H1 (cell line): ENCODE measurements around the gene GTF2IRD1. TPM values are rescaled to one million over a fixed set of nuclear protein-coding genes. Genes with fewer than 3 reads are reported as not detected.
A peak's percentile ranks its signal among the peaks of the same experiment; 100 is the strongest.

Experiments
- CTCF ChIA-PET: fragments of 300-600 bp; sonication (Branson Sonifier 250); formaldehyde crosslinking; loops from one replicate; lab custom pipeline; 2021; ENCODE audit not compliant: partially characterized antibody; lab: Charles Lee
- POLR2A ChIA-PET: fragments of 300-600 bp; sonication (Branson Sonifier 250); formaldehyde crosslinking; loops from one replicate; lab custom pipeline; 2021; ENCODE audit warnings: inconsistent platforms; ENCODE audit not compliant: partially characterized antibody; lab: Charles Lee
- DNase-seq, 2 experiments: peaks; one replicate each; pipeline versions ENCODE4 v3.0.0 to v3.0.0-alpha.2; 2010 to 2022; ENCODE audit warnings: low spot score in 2 of 2, low read depth in 1 of 2, mixed read lengths in 1 of 2
- FAIRE-seq: peaks from 2 replicates; lab custom pipeline; 2011; peaks lifted over from hg19 to GRCh38; lab: Jason Lieb, UNC
- H2AFZ ChIP-seq: 2 replicates; pipeline ENCODE4 v1.8.1; 2012; ENCODE audit warnings: low read length, inconsistent platforms
- H2AK5ac ChIP-seq: 2 replicates; pipeline ENCODE4 v1.6.1; 2013; ENCODE audit warnings: low read depth, low read length
- H2BK120ac ChIP-seq: replicated peaks from 2 replicates; pipeline ENCODE3; 2013; ENCODE audit warnings: low read depth, low read length, inconsistent platforms
- H2BK12ac ChIP-seq: 2 replicates; pipeline ENCODE4 v1.6.1; 2013; ENCODE audit warnings: low read depth, low read length
- H2BK15ac ChIP-seq: 2 replicates; pipeline ENCODE4 v1.6.1; 2013; ENCODE audit warnings: low read length
- H2BK20ac ChIP-seq: 2 replicates; pipeline ENCODE4 v1.6.1; 2013; ENCODE audit warnings: low read length
- H2BK5ac ChIP-seq: 2 replicates; pipeline ENCODE4 v1.6.1; 2013; ENCODE audit warnings: low read depth, low read length
- H3K14ac ChIP-seq: 2 replicates; pipeline ENCODE4 v1.6.1; 2013; ENCODE audit warnings: inconsistent platforms; ENCODE audit not compliant: insufficient read length
- H3K18ac ChIP-seq: 2 replicates; pipeline ENCODE4 v1.6.1; 2013; ENCODE audit warnings: low read length; ENCODE audit errors: extremely low read depth
- H3K23ac ChIP-seq: 2 replicates; pipeline ENCODE4 v1.6.1; 2013; ENCODE audit warnings: inconsistent platforms; ENCODE audit not compliant: insufficient read length
- H3K23me2 ChIP-seq: 2 replicates; pipeline ENCODE4 v1.6.1; 2013; ENCODE audit warnings: low read depth, low read length
- H3K27ac ChIP-seq: 2 replicates; pipeline ENCODE4 v1.6.1; 2011; ENCODE audit warnings: low read depth, low read length, inconsistent platforms
- H3K27me3 ChIP-seq, 4 experiments: replicated peaks in 1 of 4; 1 replicate in 1 of 4; 2 replicates in 3 of 4; pipeline versions ENCODE4 v1.6.1 to v1.8.1; 2011 to 2013; ENCODE audit warnings: low read length in 3 of 4, mild to moderate bottlenecking in 3 of 4, inconsistent platforms in 2 of 4, mixed read lengths in 2 of 4, moderate library complexity in 1 of 4; ENCODE audit not compliant: control insufficient read depth in 3 of 4, insufficient read depth in 3 of 4; ENCODE audit errors: extremely low read depth in 1 of 4
- H3K36me3 ChIP-seq, 4 experiments: 2 replicates each; pipeline versions ENCODE4 v1.6.1 to v1.8.1; 2011 to 2013; ENCODE audit warnings: mild to moderate bottlenecking in 4 of 4, low read length in 3 of 4, moderate library complexity in 2 of 4, control low read depth in 1 of 4, inconsistent platforms in 1 of 4; ENCODE audit not compliant: insufficient read depth in 4 of 4, control insufficient read depth in 2 of 4
- H3K4ac ChIP-seq: replicated peaks from 2 replicates; pipeline ENCODE3; 2013; ENCODE audit warnings: low read length, low read depth, mixed read lengths, inconsistent platforms; ENCODE audit not compliant: insufficient read length
- H3K4me1 ChIP-seq, 4 experiments: replicated peaks in 1 of 4; 1 replicate in 1 of 4; 2 replicates in 3 of 4; pipeline versions ENCODE4 v1.6.1 to v1.8.1; 2011 to 2013; ENCODE audit warnings: low read length in 3 of 4, inconsistent platforms in 2 of 4, mixed read lengths in 1 of 4; ENCODE audit not compliant: insufficient read depth in 4 of 4, control insufficient read depth in 3 of 4
- H3K4me2 ChIP-seq, 2 experiments: 2 replicates each; pipeline versions ENCODE4 v1.6.1 to v1.8.1; 2011 to 2013; ENCODE audit warnings: low read depth in 2 of 2, low read length in 2 of 2, control low read depth in 1 of 2, inconsistent platforms in 1 of 2, mild to moderate bottlenecking in 1 of 2; ENCODE audit not compliant: insufficient read depth in 1 of 2
- H3K4me3 ChIP-seq, 4 experiments: fragments of 200-600, 300-600 bp in 1 of 4; sonication (generic), shearing (Covaris generic), sonication (Bioruptor Twin) in 1 of 4; 2 replicates each; pipeline versions ENCODE4 v1.5.1 to v1.8.1; 2011 to 2016; ENCODE audit warnings: low read length in 4 of 4, low read depth in 3 of 4, control low read depth in 2 of 4, inconsistent platforms in 2 of 4, mild to moderate bottlenecking in 2 of 4, mixed read lengths in 1 of 4, moderate library complexity in 1 of 4; ENCODE audit not compliant: insufficient read depth in 2 of 4; ENCODE audit errors: extremely low read depth in 1 of 4
- H3K56ac ChIP-seq: replicated peaks from 2 replicates; pipeline ENCODE3; 2013; ENCODE audit warnings: low read depth, mild to moderate bottlenecking, mixed read lengths, low read length, inconsistent platforms; ENCODE audit not compliant: insufficient read length
- H3K79me1 ChIP-seq: 2 replicates; pipeline ENCODE4 v1.6.1; 2013; ENCODE audit warnings: low read depth, low read length, control low read depth
- H3K79me2 ChIP-seq, 2 experiments: 2 replicates each; pipeline versions ENCODE4 v1.6.1 to v1.8.1; 2012 to 2013; ENCODE audit warnings: low read length in 2 of 2, mild to moderate bottlenecking in 2 of 2, inconsistent platforms in 1 of 2; ENCODE audit not compliant: insufficient read depth in 2 of 2, control insufficient read depth in 1 of 2
- H3K9ac ChIP-seq, 4 experiments: replicated peaks in 1 of 4; 1 replicate in 1 of 4; 2 replicates in 3 of 4; pipeline versions ENCODE4 v1.6.1 to v1.8.1; 2011 to 2013; ENCODE audit warnings: low read depth in 3 of 4, low read length in 3 of 4, control low read depth in 2 of 4, mild to moderate bottlenecking in 2 of 4, moderate library complexity in 2 of 4, inconsistent platforms in 1 of 4; ENCODE audit errors: extremely low read depth in 1 of 4
- H3K9me3 ChIP-seq, 2 experiments: 2 replicates each; pipeline versions ENCODE4 v1.6.1 to v1.8.1; 2012 to 2013; ENCODE audit warnings: mild to moderate bottlenecking in 2 of 2, moderate library complexity in 2 of 2, control low read depth in 1 of 2, inconsistent platforms in 1 of 2, low read depth in 1 of 2, low read length in 1 of 2, mixed read lengths in 1 of 2; ENCODE audit not compliant: insufficient read depth in 2 of 2
- H4K20me1 ChIP-seq, 2 experiments: replicated peaks in 1 of 2; 2 replicates each; pipeline versions ENCODE3 to v1.8.1; 2011 to 2013; ENCODE audit warnings: inconsistent platforms in 2 of 2, low read length in 2 of 2, mild to moderate bottlenecking in 1 of 2; ENCODE audit not compliant: insufficient read depth in 2 of 2, control insufficient read depth in 1 of 2
- H4K5ac ChIP-seq: 2 replicates; pipeline ENCODE4 v1.6.1; 2013; ENCODE audit warnings: low read length, low read depth, mixed read lengths, inconsistent platforms; ENCODE audit not compliant: insufficient read length
- H4K8ac ChIP-seq: 2 replicates; pipeline ENCODE4 v1.8.0; 2013; ENCODE audit warnings: mild to moderate bottlenecking, moderate library complexity, low read length, inconsistent platforms; ENCODE audit not compliant: insufficient read depth; ENCODE audit errors: extremely low read depth
- H4K91ac ChIP-seq: replicated peaks from 2 replicates; pipeline ENCODE3; 2013; ENCODE audit warnings: low read length, mixed read lengths, inconsistent platforms; ENCODE audit not compliant: insufficient read length
- BACH1 ChIP-seq: IDR thresholded peaks from 2 replicates; pipeline ENCODE4 v1.6.1; 2012; ENCODE audit warnings: low read length, improper control_type of control experiment
- BCL11A ChIP-seq, 2 experiments: IDR thresholded peaks; one replicate each; pipeline ENCODE4 v1.6.1; 2011; ENCODE audit warnings: low read depth in 2 of 2, low read length in 2 of 2, mild to moderate bottlenecking in 2 of 2
- FOSL1 ChIP-seq: IDR thresholded peaks from 2 replicates; pipeline ENCODE4 v1.6.1; 2011; ENCODE audit warnings: mild to moderate bottlenecking, low read depth, low read length, moderate library complexity; ENCODE audit not compliant: insufficient read depth
- HDAC6 ChIP-seq: IDR thresholded peaks from one replicate; pipeline ENCODE4 v1.7.1; 2012; ENCODE audit warnings: low read depth, mild to moderate bottlenecking, inconsistent platforms, low read length, moderate library complexity
- KDM1A ChIP-seq: fragments of 200-600, 300-600 bp; sonication (generic); IDR thresholded peaks from 2 replicates; pipeline ENCODE4 v1.7.1; 2016; ENCODE audit warnings: mild to moderate bottlenecking, low read length, borderline replicate concordance
- RFX5 ChIP-seq: IDR thresholded peaks from 2 replicates; pipeline ENCODE4 v1.6.1; 2011; ENCODE audit warnings: low read depth, low read length, improper control_type of control experiment, borderline replicate concordance
- WGBS, 2 experiments: shearing (Covaris generic) in 1 of 2; methylation state at CpG; one replicate each; pipeline versions ENCODE4 v1.1.6 to v1.1.7; 2013 to 2015; ENCODE audit warnings: low lambda C conversion rate in 2 of 2, mixed read lengths in 2 of 2, inconsistent platforms in 1 of 2, low coverage in 1 of 2, missing lambda C conversion rate in 1 of 2; ENCODE audit not compliant: insufficient replicate concordance in 2 of 2, insufficient coverage in 1 of 2, insufficient read length in 1 of 2; ENCODE audit errors: extremely low coverage in 1 of 2, missing lambda C conversion rate in 1 of 2; 5-methylcytosine and 5-hydroxymethylcytosine counted together
- polyA plus RNA-seq, 7 experiments: library from polyadenylated mRNA; depleted of rRNA in 3 of 7; stranded (reverse) in 5 of 7; unstranded in 2 of 7; fragments of >200 nt in 5 of 7; fragments of 200-250 nt in 2 of 7; gene quantifications; 1 replicate in 5 of 7; 2 replicates in 1 of 7; 4 replicates in 1 of 7; pipeline versions ENCODE4 v1.2.1 to v1.2.3, GENCODE V29; 2011 to 2013; ENCODE audit warnings: missing spikeins in 2 of 7, mixed read lengths in 2 of 7
- total RNA-seq: library from RNA; stranded (reverse); fragmentation: NEBNext Ultra II Directional; extraction: Animal tissue kit (Norgen Biotek cat#: 25700); gene quantifications from 2 replicates; pipeline ENCODE4 v1.2.1, GENCODE V29; 2021

GTF2IRD1 gene
- total and polyA plus RNA-seq, 2 of the 8 experiments (the other 6 are each of a cell fraction or from before 2014, with no cell fraction given), result 27.4 to 45.4 TPM

DNA sequence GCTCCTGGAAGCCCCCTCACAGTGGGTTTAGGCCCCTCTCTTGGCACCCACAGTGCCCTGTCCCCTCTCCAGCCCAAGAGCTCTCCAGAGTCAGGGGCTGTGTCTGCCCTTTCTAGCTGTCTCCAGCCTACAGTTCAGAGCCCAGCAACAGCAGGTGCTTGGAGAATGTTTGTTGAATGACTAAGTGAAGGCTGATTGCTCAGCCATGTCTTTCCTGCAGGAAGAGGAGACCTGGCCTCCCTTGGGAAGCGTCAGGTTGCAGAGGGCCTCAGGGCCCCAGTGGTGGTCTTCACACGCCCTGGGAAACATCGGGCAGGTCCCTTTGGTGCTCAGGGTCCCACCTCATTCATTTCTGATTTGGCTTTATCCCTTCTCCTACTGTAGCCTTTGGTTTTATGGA lies 62.5 kb downstream of the GTF2IRD1 start:
- ChIA-PET CTCF (interaction anchor here (1.0 kb wide), 1 partner anchor 67 kb away, joined by 3 read pairs; no protein-coding TSS in a partner anchor), POLR2A (interaction anchor here (1.1 kb wide), 1 partner anchor 10 kb away, joined by 3 read pairs; no protein-coding TSS in a partner anchor)
- Histone ChIP-seq H3K23me2 (no peaks in the 10 kb centered on the region), H3K27ac (no peak overlapping the region), H2BK15ac (no peak overlapping the region), H3K27me3 (no peaks in the 10 kb centered on the region), H2BK5ac (no peak overlapping the region), H3K9me3 (no peaks in the 10 kb centered on the region), H2BK12ac (no peak overlapping the region), H3K4me1 (no peaks in the 10 kb centered on the region), H4K8ac (no peak overlapping the region), H3K18ac (no peak overlapping the region), H3K56ac (no peak overlapping the region), H3K9ac (no peak overlapping the region), H3K79me1 (no peaks in the 10 kb centered on the region), H3K4me3 (no peak overlapping the region), H2BK20ac (0 out of 2 replicates have a peak overlapping the region, but pooled peaks have one; percentile 10), H2BK120ac (no peak overlapping the region), H2AFZ (no peak overlapping the region), H4K5ac (no peak overlapping the region), H3K79me2 (no peaks in the 10 kb centered on the region), H4K20me1 (peaks cover 0 to 3% of the 10 kb centered on the region in 2 experiments), H3K23ac (no peak overlapping the region), H3K4me2 (no peak overlapping the region), H4K91ac (no peak overlapping the region), H3K14ac (no peak overlapping the region), H2AK5ac (no peak overlapping the region), H3K36me3 (peaks cover 4 to 40% (median 30%) of the 10 kb centered on the region in 4 experiments; a peak in 7 of 8 replicates), H3K4ac (no peak overlapping the region)
- TF ChIP-seq BACH1, result no peak
- no peak for TF ChIP-seq RFX5
- no peak for TF ChIP-seq KDM1A
- TF ChIP-seq HDAC6, result no peak
- no peak for TF ChIP-seq FOSL1
- TF ChIP-seq BCL11A (IDR thresholded peaks at IDR 0.05; ENCODE audit: low read depth in 2 of 2, low read length in 2 of 2), result no peak
- FAIRE-seq (no peak), DNase-seq (no peak)
- 89% methylated on average over 3 of the region's 3 CpGs; no CpG with 5 or more reads in 1 of the 2 experiments for WGBS, 2 experiments
